Lower leg skin (tissue), 3 donors: ENCODE data around the gene GRK6.

Experiments used
- POLR2A ChIP-seq, 2 donors: fragments of 450-650 bp; IDR thresholded peaks; one replicate each; pipeline ENCODE4 v1.6.1; 2016 to 2017; ENCODE audit warnings: antibody characterized with exemption in 2 of 2, mild to moderate bottlenecking in 1 of 2, moderate library complexity in 1 of 2
- TF ChIP-seq, protein P1 (sequence below), 3 donors: fragments of 450-650 bp; IDR thresholded peaks; one replicate each; pipeline ENCODE4 v1.5.1; 2016; ENCODE audit warnings: antibody characterized with exemption in 3 of 3, mild to moderate bottlenecking in 3 of 3, moderate library complexity in 2 of 3

DNA sequence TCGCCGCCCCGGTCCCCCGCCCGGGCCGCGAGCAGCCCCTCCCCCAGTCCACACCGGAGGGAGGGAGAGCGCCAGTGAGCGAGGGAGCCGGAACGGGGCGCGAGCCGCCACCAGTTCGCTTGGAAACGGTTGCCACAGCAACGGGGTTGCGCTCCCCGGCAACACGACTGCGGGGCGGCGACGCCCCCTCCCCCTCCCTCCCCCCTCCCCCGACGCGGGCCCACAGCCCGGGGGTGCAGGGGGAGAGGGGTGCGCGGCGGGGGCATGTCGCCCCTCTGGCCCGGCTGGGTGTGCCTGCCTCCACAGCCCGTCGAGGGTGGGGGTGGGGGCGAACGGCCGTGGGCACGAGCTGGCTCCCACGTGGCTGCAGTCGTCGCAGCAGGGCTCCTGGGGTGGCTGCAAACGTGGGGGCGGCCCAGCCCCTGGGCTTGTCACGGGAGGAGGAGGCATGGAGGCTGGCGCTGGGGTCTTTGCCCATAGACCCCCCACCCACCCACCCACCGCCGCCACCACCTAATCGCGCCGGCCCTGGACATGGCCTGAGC lies 20.7 kb downstream of the GRK6 start:
- TF ChIP-seq, protein P1, sequence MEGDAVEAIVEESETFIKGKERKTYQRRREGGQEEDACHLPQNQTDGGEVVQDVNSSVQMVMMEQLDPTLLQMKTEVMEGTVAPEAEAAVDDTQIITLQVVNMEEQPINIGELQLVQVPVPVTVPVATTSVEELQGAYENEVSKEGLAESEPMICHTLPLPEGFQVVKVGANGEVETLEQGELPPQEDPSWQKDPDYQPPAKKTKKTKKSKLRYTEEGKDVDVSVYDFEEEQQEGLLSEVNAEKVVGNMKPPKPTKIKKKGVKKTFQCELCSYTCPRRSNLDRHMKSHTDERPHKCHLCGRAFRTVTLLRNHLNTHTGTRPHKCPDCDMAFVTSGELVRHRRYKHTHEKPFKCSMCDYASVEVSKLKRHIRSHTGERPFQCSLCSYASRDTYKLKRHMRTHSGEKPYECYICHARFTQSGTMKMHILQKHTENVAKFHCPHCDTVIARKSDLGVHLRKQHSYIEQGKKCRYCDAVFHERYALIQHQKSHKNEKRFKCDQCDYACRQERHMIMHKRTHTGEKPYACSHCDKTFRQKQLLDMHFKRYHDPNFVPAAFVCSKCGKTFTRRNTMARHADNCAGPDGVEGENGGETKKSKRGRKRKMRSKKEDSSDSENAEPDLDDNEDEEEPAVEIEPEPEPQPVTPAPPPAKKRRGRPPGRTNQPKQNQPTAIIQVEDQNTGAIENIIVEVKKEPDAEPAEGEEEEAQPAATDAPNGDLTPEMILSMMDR (IDR thresholded peaks at IDR 0.05), result no peak
- no peak for TF ChIP-seq POLR2A (IDR thresholded peaks at IDR 0.05)
